Vein endothelial cell (primary cell): ENCODE data around the gene NBPF15. TPM values are rescaled to one million over a fixed set of nuclear protein-coding genes. Genes with fewer than 3 reads are reported as not detected.

ENCODE experiments used
- small RNA-seq: library from RNA; depleted of rRNA; stranded (forward); fragments of <200 nt; gene quantifications from one replicate; pipeline ENCODE3, GENCODE V24; 2012
- total RNA-seq: library from RNA; depleted of rRNA; stranded (reverse); fragments of >200 nt; gene quantifications from 2 replicates; pipeline ENCODE4 v1.2.3, GENCODE V29; 2012

NBPF15 gene
- total RNA-seq, result 30.8 and 62.7 TPM in 2 replicates

GRCh38 chr1:144461136-144461759, at the start of gene NBPF15:
NBPF15 (minus strand) TSS chr1:144461669; CDS start chr1:144440003, 21,666 bp downstream.

Small RNA genes lying within 50 kb of the gene (small RNA-seq; reads per million reads assigned to genes)
- gene AC246785.4 (not detected), gene RNVU1-15 (102 reads per million, percentile 99 among the genes with 10 or more reads in this experiment)

Other genes starting within 250 kb of the NBPF15 start
- not detected in 2 replicates for gene PPIAL4E, start 88.0 kb downstream of the NBPF15 start, total RNA-seq
- gene PPIAL4F, start 131.2 kb upstream of the NBPF15 start, total RNA-seq, result not detected in 2 replicates